HFFc6 (cell line): ENCODE results near the gene MAP3K4. TPM values are rescaled to one million over a fixed set of nuclear protein-coding genes. Genes with fewer than 3 reads are reported as not detected.
A peak's percentile ranks its signal among the peaks of the same experiment; 100 is the strongest.

ENCODE experiments used
- DNase-seq: peaks from one replicate; pipeline ENCODE4 v3.0.0-alpha.2; 2018
- H3K27ac Mint-ChIP-seq: 2 replicates; pipeline ENCODE4 v1.8.0; 2020; ENCODE audit warnings: mild to moderate bottlenecking, mixed read lengths
- H3K27me3 Mint-ChIP-seq: 2 replicates; pipeline ENCODE4 v1.8.0; 2021; ENCODE audit warnings: mild to moderate bottlenecking, moderate library complexity, mixed read lengths; ENCODE audit not compliant: insufficient read depth
- H3K36me3 Mint-ChIP-seq: 2 replicates; pipeline ENCODE4 v1.8.0; 2021; ENCODE audit warnings: low read depth, mixed read lengths
- H3K4me1 Mint-ChIP-seq: 2 replicates; pipeline ENCODE4 v1.8.0; 2020; ENCODE audit warnings: low read depth, mixed read lengths
- H3K4me3 Mint-ChIP-seq: 2 replicates; pipeline ENCODE4 v1.8.0; 2020; ENCODE audit warnings: mild to moderate bottlenecking, moderate library complexity, mixed read lengths
- H3K9me3 Mint-ChIP-seq: 2 replicates; pipeline ENCODE4 v1.8.0; 2020; ENCODE audit warnings: mild to moderate bottlenecking, mixed read lengths
- total RNA-seq, 6 experiments: library from RNA; stranded (reverse); fragmentation: NEBNext Ultra II Directional; extraction: Animal tissue kit (Norgen Biotek cat#: 25700); gene quantifications; 2 replicates in 1 of 6; 3 replicates in 5 of 6; pipeline ENCODE4 v1.2.3, GENCODE V29; 2021
- TF ChIP-seq, protein P1 (sequence below): fragments of 200-600 bp; sonication (generic); IDR thresholded peaks from 2 replicates; pipeline ENCODE4 v1.5.0; 2021; ENCODE audit warnings: antibody characterized with exemption, mild to moderate bottlenecking

The MAP3K4 gene
- total RNA-seq, 6 experiments from 2014 or later, result 16.8 to 26.2 (median 22.3) TPM

DNA sequence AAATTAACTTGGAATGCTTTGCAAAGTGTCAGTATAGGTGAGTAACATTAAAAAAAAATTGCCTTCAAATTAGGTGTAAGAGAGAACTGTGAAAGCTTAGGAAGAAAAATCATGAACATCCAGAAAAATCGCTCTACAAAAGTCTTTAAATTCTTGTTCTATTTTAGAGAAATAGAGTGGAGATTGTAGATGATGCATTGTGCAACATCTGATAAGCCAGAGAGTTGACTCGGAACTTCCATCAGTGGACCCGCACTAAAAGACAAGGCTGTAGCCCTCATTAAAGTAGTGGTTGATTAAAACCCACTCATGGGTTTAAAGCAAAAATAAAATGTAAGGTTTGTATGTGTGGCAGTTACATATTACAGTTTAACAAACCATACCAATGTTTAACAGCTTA is 35.8 kb downstream of the MAP3K4 start:
- TF ChIP-seq, protein P1, sequence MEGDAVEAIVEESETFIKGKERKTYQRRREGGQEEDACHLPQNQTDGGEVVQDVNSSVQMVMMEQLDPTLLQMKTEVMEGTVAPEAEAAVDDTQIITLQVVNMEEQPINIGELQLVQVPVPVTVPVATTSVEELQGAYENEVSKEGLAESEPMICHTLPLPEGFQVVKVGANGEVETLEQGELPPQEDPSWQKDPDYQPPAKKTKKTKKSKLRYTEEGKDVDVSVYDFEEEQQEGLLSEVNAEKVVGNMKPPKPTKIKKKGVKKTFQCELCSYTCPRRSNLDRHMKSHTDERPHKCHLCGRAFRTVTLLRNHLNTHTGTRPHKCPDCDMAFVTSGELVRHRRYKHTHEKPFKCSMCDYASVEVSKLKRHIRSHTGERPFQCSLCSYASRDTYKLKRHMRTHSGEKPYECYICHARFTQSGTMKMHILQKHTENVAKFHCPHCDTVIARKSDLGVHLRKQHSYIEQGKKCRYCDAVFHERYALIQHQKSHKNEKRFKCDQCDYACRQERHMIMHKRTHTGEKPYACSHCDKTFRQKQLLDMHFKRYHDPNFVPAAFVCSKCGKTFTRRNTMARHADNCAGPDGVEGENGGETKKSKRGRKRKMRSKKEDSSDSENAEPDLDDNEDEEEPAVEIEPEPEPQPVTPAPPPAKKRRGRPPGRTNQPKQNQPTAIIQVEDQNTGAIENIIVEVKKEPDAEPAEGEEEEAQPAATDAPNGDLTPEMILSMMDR, result no peak
- no peak for DNase-seq
- Mint-ChIP-seq H3K4me1 (peaks cover 69% of the 10 kb centered on the region), H3K27ac (no peak overlapping the region), H3K36me3 (peaks cover 14% of the 10 kb centered on the region), H3K9me3 (no peaks in the 10 kb centered on the region), H3K27me3 (no peaks in the 10 kb centered on the region; the same call in 1 of the 2 replicates), H3K4me3 (no peak overlapping the region)

DNA sequence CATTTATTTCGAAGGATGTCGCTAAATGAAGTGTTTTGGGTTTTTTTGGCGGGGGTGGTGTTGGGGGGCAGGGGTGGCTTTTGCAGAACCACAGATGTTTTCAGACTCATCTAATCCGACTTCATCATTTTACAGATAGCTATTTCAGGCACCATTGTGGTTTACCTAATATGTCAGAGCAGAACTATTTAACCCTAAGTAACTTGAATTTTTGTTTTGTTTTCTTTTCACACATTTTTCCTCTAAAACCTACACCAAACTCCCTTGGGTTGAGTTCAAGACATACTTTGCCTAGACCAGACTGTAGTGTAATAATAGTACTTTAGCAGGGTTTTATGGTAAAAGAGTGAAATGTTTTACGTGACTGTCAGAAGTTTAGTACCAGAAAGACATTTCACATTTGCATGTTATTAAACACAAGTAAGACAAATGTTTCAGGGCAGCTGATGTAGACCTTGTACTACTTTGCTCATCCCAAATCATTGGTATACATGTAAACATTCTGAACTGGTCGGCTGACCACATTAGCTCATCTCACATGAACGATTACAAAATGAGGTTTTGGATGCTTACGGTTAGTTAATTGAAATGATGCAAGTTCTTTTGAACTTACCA is 37.7 kb downstream of the MAP3K4 start:
- Mint-ChIP-seq H3K27ac (peak overlapping the region; percentile 46), H3K4me3 (no peak overlapping the region; the same call in 1 of the 2 replicates), H3K27me3 (no peaks in the 10 kb centered on the region; the same call in 1 of the 2 replicates), H3K4me1 (peaks cover 62% of the 10 kb centered on the region), H3K9me3 (no peaks in the 10 kb centered on the region), H3K36me3 (peaks cover 21% of the 10 kb centered on the region)
- peak; percentile 67 for DNase-seq
- TF ChIP-seq, protein P1, result no peak

- peak; percentile 52 for DNase-seq
- TF ChIP-seq, protein P1, result no peak
- Mint-ChIP-seq H3K4me3 (peak overlapping the region; percentile 65), H3K9me3 (no peaks in the 10 kb centered on the region), H3K27ac (peak overlapping the region; percentile 51), H3K36me3 (peaks cover 22% of the 10 kb centered on the region), H3K4me1 (peaks cover 52% of the 10 kb centered on the region), H3K27me3 (no peaks in the 10 kb centered on the region; the same call in 1 of the 2 replicates)
Observed at GRCh38 chr6:161031721-161032495, 40.3 kb downstream of the MAP3K4 start.

DNA sequence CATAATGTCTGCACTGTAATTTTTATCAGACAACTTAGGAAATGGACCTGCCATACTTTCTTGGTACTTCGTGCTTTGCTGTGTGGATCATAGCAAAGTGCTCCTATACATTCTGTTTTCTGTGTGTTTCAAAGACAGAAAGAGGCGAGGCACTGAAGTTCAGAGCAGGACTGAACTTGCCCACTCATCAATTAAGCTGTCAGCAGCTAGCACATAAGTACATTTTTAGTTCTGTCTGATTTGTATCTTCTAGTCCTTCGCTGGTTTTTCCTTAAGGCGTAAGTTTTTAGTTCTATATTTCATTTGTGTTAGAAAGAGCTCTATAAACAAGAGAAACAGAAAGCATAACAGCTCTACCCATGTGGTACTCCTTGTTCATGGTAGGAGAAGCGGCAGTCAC is 42.1 kb downstream of the MAP3K4 start:
- Mint-ChIP-seq H3K36me3 (peaks cover 27% of the 10 kb centered on the region), H3K4me1 (peaks cover 54% of the 10 kb centered on the region)

GRCh38 chr6:161035182-161035980 is 43.8 kb downstream of the MAP3K4 start:
- Mint-ChIP-seq H3K27ac (no peak overlapping the region), H3K4me1 (peaks cover 42% of the 10 kb centered on the region), H3K9me3 (no peaks in the 10 kb centered on the region), H3K27me3 (no peaks in the 10 kb centered on the region), H3K36me3 (peaks cover 27% of the 10 kb centered on the region), H3K4me3 (no peak overlapping the region)
- no peak for DNase-seq
- TF ChIP-seq, protein P1, result no peak

More for the DNA sequence above, 42.1 kb downstream of the MAP3K4 start:
- H3K9me3 Mint-ChIP-seq, result no peaks in the 10 kb centered on the region
- H3K27me3 Mint-ChIP-seq, result no peaks in the 10 kb centered on the region; the same call in 1 of the 2 replicates
- H3K27ac Mint-ChIP-seq, result no peak overlapping the region
- H3K4me3 Mint-ChIP-seq, result no peak overlapping the region
- TF ChIP-seq, protein P1, result no peak
- no peak for DNase-seq
